HG03460 (cell line): Measurements from ENCODE around the gene LRRFIP1.

ENCODE experiments used
- ATAC-seq: cut with Tn5 transposase; IDR thresholded peaks from one replicate; pipeline ENCODE4 v1.9.1; 2021; ENCODE audit not compliant: unreplicated experiment

Gene LRRFIP1

DNA sequence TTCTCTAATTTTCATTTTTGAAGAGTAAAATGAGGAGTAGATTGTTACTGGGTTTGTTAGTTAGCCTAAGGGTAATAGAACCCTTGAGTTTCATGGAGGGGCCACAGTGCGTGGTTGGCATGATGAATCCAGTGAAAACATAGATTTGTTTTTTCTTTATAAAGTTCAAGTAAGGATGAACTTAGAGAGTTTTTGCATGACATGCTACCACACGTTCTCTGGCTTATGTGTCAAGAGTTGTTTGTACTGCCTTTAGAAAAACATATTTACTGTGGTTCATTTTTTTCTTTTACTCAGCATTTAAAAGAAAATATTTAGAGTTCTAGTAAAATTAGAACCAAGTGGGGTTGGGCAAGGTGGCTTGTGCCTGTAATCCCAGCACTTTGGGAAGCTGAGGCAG is 193.0 kb downstream of the LRRFIP1 start:
- ATAC-seq, result no peak

DNA sequence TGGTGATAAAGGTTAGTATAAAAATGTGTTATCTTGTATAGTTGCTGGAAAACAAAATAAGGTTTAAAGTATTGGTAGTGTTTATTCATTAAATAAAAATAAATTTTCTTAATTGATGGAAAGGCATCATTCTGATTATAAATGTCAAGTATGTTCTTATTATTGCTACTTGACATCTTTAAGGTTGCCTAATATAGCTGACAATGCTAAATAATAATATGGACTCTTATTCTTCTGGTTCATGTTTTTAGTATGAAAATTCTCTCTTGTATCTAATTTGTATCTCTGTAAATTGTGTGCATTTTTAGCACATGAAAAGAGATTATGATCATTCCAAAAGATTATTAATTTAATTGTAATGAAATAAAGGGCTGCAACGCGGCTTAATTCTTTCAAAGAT is 196.2 kb downstream of the LRRFIP1 start:
- no peak for ATAC-seq

DNA sequence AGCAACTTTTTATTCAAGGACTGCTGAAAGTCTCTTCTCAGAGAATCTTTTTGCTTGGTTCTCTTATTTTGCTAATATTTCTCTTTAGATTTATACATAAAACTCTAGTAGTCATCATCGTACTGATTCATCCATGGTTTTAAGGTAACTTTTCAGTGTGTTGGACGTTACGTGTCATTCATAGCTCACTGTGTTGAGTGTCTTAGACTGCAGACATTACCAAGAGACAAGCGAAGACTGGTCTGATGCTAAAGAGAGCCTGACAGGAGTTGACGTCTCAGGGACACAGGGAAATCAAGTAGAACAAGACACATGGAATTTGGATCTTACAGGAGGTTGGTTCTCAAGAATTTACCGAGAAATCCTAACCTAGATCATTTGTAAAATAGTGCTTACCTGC is 196.7 kb downstream of the LRRFIP1 start:
- ATAC-seq, result no peak

DNA sequence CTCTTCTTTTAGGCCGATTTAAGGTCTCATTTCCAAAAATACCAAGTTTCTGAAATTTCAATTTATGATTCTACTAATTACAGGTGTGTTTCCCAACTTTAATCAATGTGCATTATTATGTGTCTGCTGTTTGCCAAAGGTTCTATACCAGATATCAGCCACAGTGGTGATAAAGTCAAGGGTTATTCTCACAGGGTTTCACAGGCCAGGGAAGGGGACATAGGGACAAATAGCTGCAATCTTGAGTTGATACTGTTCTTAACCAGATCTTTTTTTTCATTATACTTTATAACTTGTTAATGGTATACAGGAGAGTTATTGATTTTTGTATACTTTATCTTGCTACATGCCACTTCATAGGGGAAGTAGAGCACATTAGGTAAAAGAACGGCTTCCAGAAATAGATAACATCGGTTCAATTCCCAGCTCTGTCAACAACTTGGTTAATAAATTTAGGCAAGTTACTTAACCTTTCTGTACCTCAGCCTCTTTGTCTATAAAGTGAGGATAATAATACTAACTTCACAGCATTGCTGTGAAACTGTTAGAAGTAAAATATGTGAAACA is 200.1 kb downstream of the LRRFIP1 start:
- ATAC-seq, result no peak
